ENCODE data around the gene RAB14.

The RAB14 gene

DNA sequence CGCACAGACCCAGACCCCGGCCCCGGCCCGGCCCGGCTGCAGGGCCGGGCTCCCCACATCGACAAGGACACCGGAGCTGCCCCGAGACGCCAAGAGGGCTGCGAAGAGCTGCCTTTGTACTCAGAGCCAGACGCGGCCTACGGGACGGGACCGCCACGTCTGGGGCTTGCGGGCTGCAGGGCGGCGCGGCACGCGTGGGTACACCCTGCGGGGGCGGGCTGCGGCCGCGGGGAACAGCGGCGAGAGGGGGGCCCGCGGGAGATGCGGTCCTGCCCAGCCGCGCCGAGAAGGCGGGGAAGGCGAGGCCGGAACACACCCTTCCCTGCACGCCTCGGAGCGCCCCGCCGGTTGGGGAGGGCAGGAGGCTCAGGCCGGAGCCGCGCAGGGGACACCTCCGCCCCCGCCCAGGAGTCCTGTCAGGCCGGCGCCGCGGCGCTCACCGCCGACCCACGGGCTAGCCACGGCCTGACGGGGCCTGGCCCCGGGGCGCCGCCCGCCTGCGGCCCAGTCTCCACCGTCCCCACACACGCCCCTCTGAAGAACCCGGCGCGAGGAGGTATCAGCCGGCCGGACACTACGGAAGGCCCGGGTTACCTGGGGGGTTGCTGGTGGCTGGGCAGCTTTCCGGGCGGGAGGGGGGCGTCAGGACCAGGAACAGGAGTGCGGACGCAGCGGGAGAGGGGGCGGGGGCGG lies 478 bp downstream of the RAB14 start:
- Histone ChIP-seq H3K4me1 (ENCODE audit: insufficient read depth, low read length) (peaks cover 18% of the 10 kb centered on the region), H3K27ac (ENCODE audit: low read depth, low read length) (peak overlapping the region; percentile 87; the same call in 1 of the 2 replicates)
- 1% methylated on average over 81 of the region's 81 CpGs for WGBS

DNA sequence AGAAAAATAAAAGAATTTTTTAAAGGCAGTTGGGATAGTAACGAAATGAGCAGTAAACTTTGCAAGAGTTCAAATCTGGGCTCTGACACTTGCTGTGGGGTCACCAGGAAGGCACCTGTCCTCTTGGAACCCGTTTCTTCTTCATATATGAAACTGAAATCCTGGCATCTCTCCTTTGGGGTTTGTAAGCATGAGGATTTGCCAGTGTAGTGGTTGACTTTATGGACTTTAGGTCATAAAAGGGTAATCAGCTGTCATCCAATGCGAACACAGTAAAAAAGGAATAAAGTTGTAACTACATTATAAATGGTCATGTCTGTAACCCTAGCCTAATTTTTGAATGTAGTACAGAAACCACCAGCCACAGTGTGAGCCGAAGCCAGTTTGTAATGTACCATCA lies 1.3 kb downstream of the RAB14 start:
- Histone ChIP-seq H3K9ac (ENCODE audit: low read depth, low read length) (peak overlapping the region; percentile 76; the same call in 1 of the 2 replicates), H3K4me1 (ENCODE audit: insufficient read depth, low read length) (peaks cover 21% of the 10 kb centered on the region; the same call in 1 of the 2 replicates), H3K27me3 (ENCODE audit: insufficient read depth, low read length) (no peaks in the 10 kb centered on the region), H3K9me3 (ENCODE audit: insufficient read depth, low read depth, low read length) (no peaks in the 10 kb centered on the region), H3K36me3 (ENCODE audit: insufficient read depth, low read length) (no peaks in the 10 kb centered on the region), H3K27ac (ENCODE audit: low read depth, low read length) (no peak overlapping the region), H3K4me3 (ENCODE audit: low read length) (peak overlapping the region; percentile 67)
- 77% methylated on average over 4 of the region's 4 CpGs for WGBS

More for the DNA sequence above, 478 bp downstream of the RAB14 start:
- Histone ChIP-seq H3K9me3 (ENCODE audit: insufficient read depth, low read depth, low read length) (no peaks in the 10 kb centered on the region), H3K9ac (ENCODE audit: low read depth, low read length) (peak overlapping the region; percentile 76), H3K27me3 (ENCODE audit: insufficient read depth, low read length) (no peaks in the 10 kb centered on the region), H3K36me3 (ENCODE audit: insufficient read depth, low read length) (no peaks in the 10 kb centered on the region), H3K4me3 (ENCODE audit: low read length) (peak overlapping the region; percentile 67)

DNA sequence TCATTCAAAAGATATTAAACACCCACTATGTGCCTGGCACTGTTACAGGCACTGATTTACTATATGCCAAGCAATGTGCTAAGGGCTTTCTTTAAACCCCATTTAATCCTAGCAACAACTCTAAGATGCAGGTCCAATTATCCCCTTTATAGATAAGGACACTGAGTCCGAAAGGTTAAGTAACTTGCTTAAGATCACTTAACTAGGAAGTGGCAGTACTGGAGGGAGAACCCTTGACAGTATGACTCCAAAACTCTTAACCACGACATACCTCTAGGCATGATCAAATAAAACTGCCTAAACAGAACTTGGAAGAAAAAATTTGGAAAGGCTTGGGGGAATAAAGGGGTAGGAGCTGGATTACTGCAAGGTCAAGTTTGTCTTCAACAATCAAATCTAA lies 1.7 kb downstream of the RAB14 start:
- Histone ChIP-seq H3K4me1 (ENCODE audit: insufficient read depth, low read length) (peaks cover 22% of the 10 kb centered on the region), H3K27me3 (ENCODE audit: insufficient read depth, low read length) (no peaks in the 10 kb centered on the region), H3K9me3 (ENCODE audit: insufficient read depth, low read depth, low read length) (no peaks in the 10 kb centered on the region), H3K36me3 (ENCODE audit: insufficient read depth, low read length) (no peaks in the 10 kb centered on the region), H3K9ac (ENCODE audit: low read depth, low read length) (no peak overlapping the region; the same call in 1 of the 2 replicates), H3K4me3 (ENCODE audit: low read length) (peak overlapping the region; percentile 67), H3K27ac (ENCODE audit: low read depth, low read length) (no peak overlapping the region)
- 100% methylated on average over 1 of the region's 2 CpGs for WGBS

DNA sequence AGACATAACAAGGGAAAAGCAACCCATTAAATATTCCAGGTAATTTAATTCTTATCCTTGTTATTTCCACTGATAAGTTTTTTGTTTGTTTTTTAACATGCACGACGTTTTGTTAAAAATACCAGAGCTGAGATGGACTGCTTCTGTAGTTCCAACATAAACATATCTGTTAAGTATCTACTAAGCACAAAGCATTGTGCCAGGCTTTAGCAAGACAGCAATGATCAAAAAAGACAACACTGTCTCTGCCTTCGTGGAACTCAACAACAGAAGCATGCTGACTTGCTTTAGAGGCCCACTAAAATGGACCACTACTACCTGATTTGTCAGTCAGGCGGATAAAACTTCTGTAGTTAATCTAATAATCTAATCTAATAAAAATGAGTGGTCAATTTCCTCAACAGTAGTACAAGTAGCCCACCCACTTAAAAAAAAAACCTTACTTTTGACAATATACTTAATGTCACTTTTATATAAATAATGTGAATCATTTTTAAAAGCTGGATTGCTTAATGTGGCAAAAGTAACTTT lies 3.1 kb downstream of the RAB14 start:
- H3K9me3 ChIP-seq (ENCODE audit: insufficient read depth, low read depth, low read length): no peaks in the 10 kb centered on the region
- H3K9ac ChIP-seq (ENCODE audit: low read depth, low read length): no peak overlapping the region
- WGBS: 71% methylated on average over 3 of the region's 4 CpGs
- no peaks in the 10 kb centered on the region for H3K27me3 ChIP-seq (ENCODE audit: insufficient read depth, low read length)
- peaks cover 24% of the 10 kb centered on the region for H3K4me1 ChIP-seq (ENCODE audit: insufficient read depth, low read length)
- no peak overlapping the region for H3K27ac ChIP-seq (ENCODE audit: low read depth, low read length)
- no peak overlapping the region for H3K4me3 ChIP-seq (ENCODE audit: low read length)
- no peaks in the 10 kb centered on the region for H3K36me3 ChIP-seq (ENCODE audit: insufficient read depth, low read length)

DNA sequence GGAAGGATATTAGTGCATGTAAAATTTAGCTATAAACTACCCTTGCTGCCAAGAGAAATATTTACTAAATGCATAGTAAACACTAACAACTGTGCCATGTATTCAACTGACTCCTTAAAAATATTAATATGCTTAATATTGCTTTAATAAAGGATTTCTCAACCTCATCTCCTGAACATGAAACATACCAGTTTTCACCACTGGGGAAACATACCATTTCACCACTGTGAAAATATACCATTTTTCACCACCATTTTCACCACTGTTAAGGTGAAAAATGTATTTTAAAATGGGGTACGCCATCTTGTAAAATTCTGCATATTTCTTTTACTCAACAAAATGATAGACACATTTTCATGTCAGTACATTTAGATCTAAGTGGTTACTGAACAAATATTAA lies 4.5 kb downstream of the RAB14 start:
- Histone ChIP-seq H3K36me3 (ENCODE audit: insufficient read depth, low read length) (no peaks in the 10 kb centered on the region), H3K4me3 (ENCODE audit: low read length) (no peak overlapping the region), H3K9ac (ENCODE audit: low read depth, low read length) (no peak overlapping the region), H3K9me3 (ENCODE audit: insufficient read depth, low read depth, low read length) (no peaks in the 10 kb centered on the region), H3K27ac (ENCODE audit: low read depth, low read length) (no peak overlapping the region), H3K27me3 (ENCODE audit: insufficient read depth, low read length) (no peaks in the 10 kb centered on the region), H3K4me1 (ENCODE audit: insufficient read depth, low read length) (peaks cover 24% of the 10 kb centered on the region)
- no CpG with 5 or more reads among the region's 1 CpG for WGBS

DNA sequence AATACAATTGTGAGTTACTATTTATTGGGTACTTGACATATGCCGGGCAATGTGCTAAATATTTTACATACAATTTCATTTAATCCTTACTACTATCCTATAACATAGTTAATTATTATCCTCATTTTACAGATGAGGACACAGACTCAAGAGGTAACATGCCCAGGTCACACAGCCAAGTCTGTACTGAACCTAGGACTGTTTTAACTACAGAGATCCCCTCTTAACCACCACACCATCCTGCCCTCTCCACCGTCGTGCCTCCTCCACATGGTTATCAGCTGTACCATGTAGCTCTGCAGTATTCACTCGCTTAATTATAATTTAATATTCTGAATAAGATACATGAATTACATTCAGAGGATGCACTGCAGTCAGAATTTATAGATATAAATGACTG lies 5.3 kb downstream of the RAB14 start:
- WGBS: 68% methylated on average over 3 of the region's 4 CpGs
- H3K36me3 ChIP-seq (ENCODE audit: insufficient read depth, low read length): no peaks in the 10 kb centered on the region
- H3K27me3 ChIP-seq (ENCODE audit: insufficient read depth, low read length): no peaks in the 10 kb centered on the region
- H3K9ac ChIP-seq (ENCODE audit: low read depth, low read length): no peak overlapping the region
- H3K27ac ChIP-seq (ENCODE audit: low read depth, low read length): no peak overlapping the region
- no peak overlapping the region for H3K4me3 ChIP-seq (ENCODE audit: low read length)
- peaks cover 24% of the 10 kb centered on the region for H3K4me1 ChIP-seq (ENCODE audit: insufficient read depth, low read length)
- no peaks in the 10 kb centered on the region for H3K9me3 ChIP-seq (ENCODE audit: insufficient read depth, low read depth, low read length)

DNA sequence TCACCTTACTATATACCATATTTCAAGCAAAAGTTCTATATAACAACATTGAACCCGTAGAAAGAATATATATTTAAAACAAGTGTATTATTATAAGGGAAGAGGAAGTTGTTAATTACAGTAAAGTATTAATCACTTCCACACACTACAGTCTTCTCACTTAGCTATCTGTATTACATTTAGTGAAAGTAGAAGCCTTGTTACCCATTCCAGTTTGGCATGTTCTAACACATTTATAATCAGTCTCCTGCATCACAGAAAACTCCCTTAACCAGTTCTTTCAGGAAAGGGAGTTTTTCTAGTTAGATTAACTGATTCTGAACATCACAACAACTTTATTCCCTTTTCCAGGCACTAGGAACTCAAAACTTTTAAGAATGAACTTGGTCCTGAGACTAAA lies 6.9 kb downstream of the RAB14 start:
- Histone ChIP-seq H3K27me3 (ENCODE audit: insufficient read depth, low read length) (no peaks in the 10 kb centered on the region), H3K9ac (ENCODE audit: low read depth, low read length) (no peak overlapping the region), H3K9me3 (ENCODE audit: insufficient read depth, low read depth, low read length) (no peaks in the 10 kb centered on the region), H3K4me3 (ENCODE audit: low read length) (no peak overlapping the region), H3K36me3 (ENCODE audit: insufficient read depth, low read length) (no peaks in the 10 kb centered on the region), H3K27ac (ENCODE audit: low read depth, low read length) (no peak overlapping the region), H3K4me1 (ENCODE audit: insufficient read depth, low read length) (peaks cover 17% of the 10 kb centered on the region)
- no CpG with 5 or more reads among the region's 1 CpG for WGBS

DNA sequence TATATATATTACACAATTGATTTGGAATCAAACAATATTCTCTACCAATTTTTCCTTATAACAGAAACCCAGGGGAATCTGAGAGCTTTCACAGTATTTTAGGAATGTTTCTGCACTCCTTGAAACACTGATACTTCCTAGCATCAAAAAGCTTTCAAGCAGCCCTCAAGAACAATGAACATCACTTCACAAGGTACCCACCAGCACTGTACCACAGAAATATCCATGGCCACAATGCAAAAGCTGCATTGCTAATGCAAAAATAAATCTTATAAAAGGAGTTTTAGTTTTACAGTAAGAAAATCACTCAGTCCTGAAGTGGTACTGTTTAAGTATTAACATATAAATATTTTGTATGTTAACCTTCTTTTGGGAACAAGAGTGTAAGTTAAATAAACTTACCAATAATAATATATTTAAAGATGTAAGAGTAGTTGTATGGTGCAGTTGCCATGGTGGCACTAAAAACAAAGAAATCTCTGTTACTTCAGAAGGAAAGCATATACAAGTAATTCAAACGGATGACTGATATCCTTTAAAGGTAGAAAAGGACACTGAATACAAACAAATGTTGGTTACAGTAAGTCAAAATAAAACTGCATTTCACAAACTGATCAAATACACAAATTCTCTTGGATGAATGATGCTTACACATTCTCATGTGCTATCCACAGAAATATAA lies 8.6 kb downstream of the RAB14 start:
- Histone ChIP-seq H3K9me3 (ENCODE audit: insufficient read depth, low read depth, low read length) (no peaks in the 10 kb centered on the region), H3K36me3 (ENCODE audit: insufficient read depth, low read length) (no peaks in the 10 kb centered on the region), H3K9ac (ENCODE audit: low read depth, low read length) (no peak overlapping the region), H3K27ac (ENCODE audit: low read depth, low read length) (no peak overlapping the region), H3K4me3 (ENCODE audit: low read length) (no peak overlapping the region), H3K27me3 (ENCODE audit: insufficient read depth, low read length) (no peaks in the 10 kb centered on the region), H3K4me1 (ENCODE audit: insufficient read depth, low read length) (peaks cover 12% of the 10 kb centered on the region)
- WGBS: no CpG with 5 or more reads among the region's 1 CpG

DNA sequence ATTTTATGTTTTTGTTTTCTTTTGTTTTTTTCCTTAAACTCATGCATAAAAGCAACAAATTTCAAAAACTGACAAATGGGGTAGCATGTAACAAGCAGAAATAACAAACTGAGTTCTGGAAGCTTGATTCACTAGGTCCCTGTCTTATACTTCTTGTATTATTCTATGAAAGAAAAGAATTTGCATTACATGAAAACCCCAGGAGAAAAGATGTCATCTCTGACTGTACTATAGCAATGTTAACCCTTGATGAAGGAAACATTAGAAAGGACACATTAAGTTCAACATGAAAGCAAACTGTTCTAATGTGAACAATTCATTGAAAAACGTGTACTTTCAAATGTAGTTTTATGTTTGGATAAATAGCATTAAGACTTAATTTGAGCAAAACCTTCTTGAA lies 9.2 kb downstream of the RAB14 start:
- WGBS: 50% methylated on average over 1 of the region's 1 CpG
- H3K9me3 ChIP-seq (ENCODE audit: insufficient read depth, low read depth, low read length): no peaks in the 10 kb centered on the region
- H3K4me3 ChIP-seq (ENCODE audit: low read length): no peak overlapping the region
- peaks cover 12% of the 10 kb centered on the region for H3K4me1 ChIP-seq (ENCODE audit: insufficient read depth, low read length)
- no peaks in the 10 kb centered on the region for H3K27me3 ChIP-seq (ENCODE audit: insufficient read depth, low read length)
- H3K36me3 ChIP-seq (ENCODE audit: insufficient read depth, low read length): 0 out of 2 replicates have a peak, but pooled peaks cover 3% of the 10 kb centered on the region
- H3K9ac ChIP-seq (ENCODE audit: low read depth, low read length): no peak overlapping the region
- no peak overlapping the region for H3K27ac ChIP-seq (ENCODE audit: low read depth, low read length)

DNA sequence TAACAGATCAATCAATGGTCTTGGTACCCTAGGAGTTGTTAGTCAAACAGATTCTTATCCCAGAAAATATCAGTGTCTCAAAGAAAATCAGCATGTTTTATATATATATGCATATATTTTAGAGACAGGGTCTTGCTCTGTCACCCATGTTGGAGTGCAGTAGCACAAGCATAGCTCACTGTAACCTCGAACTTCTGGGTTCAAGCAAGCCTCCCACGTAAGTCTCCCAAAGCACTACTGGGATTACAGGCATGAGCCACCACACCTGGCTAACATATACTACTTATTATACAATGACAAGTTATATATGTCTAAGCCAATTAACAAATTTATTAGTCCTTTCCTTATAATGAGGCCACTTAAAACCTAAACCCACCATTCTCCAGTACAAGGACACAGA lies 10.4 kb downstream of the RAB14 start:
- 93% methylated on average over 2 of the region's 2 CpGs for WGBS
- Histone ChIP-seq H3K4me3 (ENCODE audit: low read length) (no peak overlapping the region), H3K4me1 (ENCODE audit: insufficient read depth, low read length) (peaks cover 8% of the 10 kb centered on the region), H3K9ac (ENCODE audit: low read depth, low read length) (no peak overlapping the region), H3K27me3 (ENCODE audit: insufficient read depth, low read length) (no peaks in the 10 kb centered on the region), H3K9me3 (ENCODE audit: insufficient read depth, low read depth, low read length) (no peaks in the 10 kb centered on the region), H3K27ac (ENCODE audit: low read depth, low read length) (no peak overlapping the region), H3K36me3 (ENCODE audit: insufficient read depth, low read length) (peaks cover 13% of the 10 kb centered on the region)

DNA sequence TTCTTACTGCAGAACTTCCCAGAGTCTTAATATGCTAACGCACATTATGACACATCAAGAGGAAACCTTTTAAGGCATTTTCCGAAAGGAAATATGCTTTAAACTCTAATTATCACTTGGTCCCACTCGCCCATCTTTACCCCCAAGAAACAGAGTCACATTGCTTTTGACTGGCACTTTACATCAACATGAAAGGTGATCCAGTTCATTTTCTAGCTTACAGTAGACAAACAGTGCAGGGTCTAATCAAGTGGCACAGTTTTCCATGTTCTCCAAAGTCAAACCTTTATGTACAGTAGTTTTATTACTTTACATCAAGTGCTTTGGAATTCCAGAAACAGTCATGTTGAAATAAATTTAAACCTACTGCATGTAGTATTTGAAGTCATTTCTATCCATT lies 12.0 kb downstream of the RAB14 start:
- 92% methylated on average over 3 of the region's 3 CpGs for WGBS
- peaks cover 21% of the 10 kb centered on the region for H3K36me3 ChIP-seq (ENCODE audit: insufficient read depth, low read length)
- H3K4me1 ChIP-seq (ENCODE audit: insufficient read depth, low read length): no peaks in the 10 kb centered on the region; the same call in 1 of the 2 replicates
- no peak overlapping the region for H3K4me3 ChIP-seq (ENCODE audit: low read length)
- H3K27me3 ChIP-seq (ENCODE audit: insufficient read depth, low read length): no peaks in the 10 kb centered on the region
- no peaks in the 10 kb centered on the region for H3K9me3 ChIP-seq (ENCODE audit: insufficient read depth, low read depth, low read length)
- H3K27ac ChIP-seq (ENCODE audit: low read depth, low read length): no peak overlapping the region
- H3K9ac ChIP-seq (ENCODE audit: low read depth, low read length): no peak overlapping the region
